Activated CD4-positive, alpha-beta T cell treated with anti-CD3 and anti-CD28 coated beads, Interleukin-10, Interleukin-2, amounts not matched to agents 100 ng/mL and 50 ng/mL, durations not matched to agents 16 hours and 8 hours (primary cell): Measurements from ENCODE around the gene CDC25B.
"Not testable (repeated sequence)": the region's sequence is repeated elsewhere in the genome, so short reads cannot be mapped to it uniquely, and the experiment has no call there.

Experiments used
- DNase-seq: peaks from one replicate; pipeline ENCODE4 v3.0.0-alpha.2; 2020

The CDC25B gene

GRCh38 chr20:3842348-3842930 is 46.3 kb downstream of the CDC25B start:
- no peak for DNase-seq

- DNase-seq, result no peak
Measured at GRCh38 chr20:3843490-3843889, 47.4 kb downstream of the CDC25B start.

GRCh38 chr20:3843990-3844619 is 48.0 kb downstream of the CDC25B start:
- not testable (repeated sequence) for DNase-seq

GRCh38 chr20:3846378-3846739 is 50.2 kb downstream of the CDC25B start:
- no peak for DNase-seq

- peak; percentile 92 for DNase-seq
Measured at GRCh38 chr20:3846740-3847428, 50.8 kb downstream of the CDC25B start, which contains the start of gene MAVS. Gene MAVS (plus strand): TSS chr20:3846834. CDS start chr20:3854625, 7,791 bp downstream.

- no peak for DNase-seq
Measured at GRCh38 chr20:3847429-3847940, 51.4 kb downstream of the CDC25B start.

GRCh38 chr20:3848565-3848964 is 52.5 kb downstream of the CDC25B start:
- DNase-seq, result no peak

- no peak for DNase-seq
Measured at GRCh38 chr20:3854462-3854871, 58.4 kb downstream of the CDC25B start.
